ENCODE measurements around the gene MED12L.
"Not testable (repeated sequence)": the region's sequence is repeated elsewhere in the genome, so short reads cannot be mapped to it uniquely, and the experiment has no call there.

MED12L gene

GRCh38 chr3:151144016-151144415, 58.6 kb downstream of the MED12L start:
- no peak for DNase-seq (ENCODE audit: low read depth)

DNA sequence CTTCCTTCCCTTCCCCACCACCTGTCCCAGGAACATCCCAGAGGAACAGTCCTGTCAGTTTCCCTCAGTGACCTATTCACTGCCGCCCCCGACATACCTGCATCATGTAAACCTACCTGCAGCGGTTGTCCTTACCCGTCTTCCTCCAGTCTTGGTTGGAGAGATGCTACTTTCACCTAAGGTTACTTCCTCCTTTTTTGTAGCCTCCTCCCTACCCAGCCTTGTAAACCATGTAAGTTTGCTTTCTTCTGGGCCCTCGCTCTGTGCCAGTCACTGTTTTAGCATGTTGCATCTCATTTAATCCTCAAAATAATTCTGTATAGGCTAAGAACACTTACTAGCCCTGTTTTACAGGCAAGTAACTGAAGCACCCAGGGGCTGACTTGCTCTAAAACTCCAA, 59.3 kb downstream of the MED12L start:
- no peak for DNase-seq (ENCODE audit: low read depth)

GRCh38 chr3:151145713-151146070, 60.2 kb downstream of the MED12L start:
- DNase-seq (ENCODE audit: low read depth): no peak

GRCh38 chr3:151146071-151146730, 60.7 kb downstream of the MED12L start:
- no peak for DNase-seq (ENCODE audit: low read depth)

GRCh38 chr3:151146731-151147091, 61.2 kb downstream of the MED12L start:
- no peak for DNase-seq (ENCODE audit: low read depth)

- no peak for DNase-seq (ENCODE audit: low read depth)
Observed at GRCh38 chr3:151147299-151147698, 61.8 kb downstream of the MED12L start.

DNA sequence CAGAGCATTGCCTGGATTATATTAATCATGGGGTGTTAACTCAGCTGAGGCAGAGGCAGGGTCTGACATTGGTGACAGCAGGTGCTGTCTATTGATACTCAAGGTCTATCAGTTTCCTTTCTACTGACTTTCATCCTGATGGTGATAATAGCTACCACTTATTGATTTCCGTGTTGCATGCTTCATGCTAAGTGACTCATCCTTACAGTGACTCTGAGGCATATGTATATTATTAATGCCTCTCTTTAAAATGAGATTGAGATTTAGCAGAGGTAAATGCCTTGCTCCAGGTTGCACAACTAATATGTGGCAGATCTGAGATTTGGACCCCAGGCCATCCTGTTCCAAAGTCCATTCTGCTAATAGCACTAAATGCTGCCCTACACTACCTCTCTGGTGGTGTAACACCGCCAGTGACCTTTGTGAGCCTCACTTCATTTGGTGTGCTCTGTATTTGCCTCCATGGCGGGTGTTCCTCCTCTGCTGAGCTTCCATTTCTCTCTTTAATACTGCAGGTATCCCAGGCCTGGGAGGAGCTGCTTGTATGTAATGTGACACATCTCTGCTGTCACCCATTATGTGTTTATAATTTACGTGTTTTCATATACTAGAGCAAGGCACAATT, 67.1 kb downstream of the MED12L start:
- no peak for DNase-seq (ENCODE audit: low read depth)

- no peak for DNase-seq (ENCODE audit: low read depth)
Observed at GRCh38 chr3:151154566-151154965, 69.1 kb downstream of the MED12L start.

GRCh38 chr3:151155409-151156128, 70.1 kb downstream of the MED12L start:
- no peak for DNase-seq (ENCODE audit: low read depth)

- no peak for DNase-seq (ENCODE audit: low read depth)
Observed at GRCh38 chr3:151156618-151157216, 71.3 kb downstream of the MED12L start.

GRCh38 chr3:151159806-151160205, 74.3 kb downstream of the MED12L start:
- DNase-seq (ENCODE audit: low read depth): no peak

DNA sequence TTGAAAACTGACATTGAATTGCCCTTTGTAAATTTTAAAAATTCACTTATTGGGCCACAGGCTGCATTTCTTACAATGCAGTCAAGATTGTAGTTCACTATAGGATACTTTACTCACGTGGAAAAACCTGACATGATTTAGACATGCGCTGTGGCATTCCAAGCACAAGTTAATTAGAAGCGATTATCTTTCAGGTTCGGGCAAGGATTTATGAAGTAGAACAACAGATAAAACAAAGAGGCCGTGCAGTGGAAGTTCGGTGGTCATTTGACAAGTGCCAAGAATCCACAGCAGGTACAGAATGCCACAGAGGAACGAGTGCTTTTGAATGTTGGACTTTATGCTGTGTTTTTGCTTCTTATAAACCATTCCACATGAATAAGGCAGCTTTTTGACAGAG, 79.8 kb downstream of the MED12L start:
- DNase-seq (ENCODE audit: low read depth): no peak

DNA sequence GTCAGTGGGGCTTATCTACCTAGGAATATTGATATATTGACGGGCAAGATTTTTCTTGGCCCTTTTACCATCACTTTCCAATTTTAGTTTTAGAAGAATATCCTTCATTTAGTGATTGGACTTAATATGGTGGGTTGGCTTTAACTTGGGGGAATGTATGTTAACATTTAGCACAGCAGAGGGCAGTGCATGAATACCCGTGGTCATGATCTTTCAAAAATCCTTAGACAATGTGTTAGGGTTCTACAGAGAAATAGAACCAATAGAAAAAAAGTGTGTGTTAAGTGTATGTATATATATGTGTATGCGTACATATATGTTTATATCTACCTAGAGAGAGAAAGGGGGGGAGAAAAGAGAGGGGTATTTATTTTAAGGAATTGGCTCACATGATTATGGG, 80.7 kb downstream of the MED12L start:
- no peak for DNase-seq (ENCODE audit: low read depth)

GRCh38 chr3:151168269-151169094, 83.0 kb downstream of the MED12L start:
- peak; percentile 79 for DNase-seq (ENCODE audit: low read depth)

DNA sequence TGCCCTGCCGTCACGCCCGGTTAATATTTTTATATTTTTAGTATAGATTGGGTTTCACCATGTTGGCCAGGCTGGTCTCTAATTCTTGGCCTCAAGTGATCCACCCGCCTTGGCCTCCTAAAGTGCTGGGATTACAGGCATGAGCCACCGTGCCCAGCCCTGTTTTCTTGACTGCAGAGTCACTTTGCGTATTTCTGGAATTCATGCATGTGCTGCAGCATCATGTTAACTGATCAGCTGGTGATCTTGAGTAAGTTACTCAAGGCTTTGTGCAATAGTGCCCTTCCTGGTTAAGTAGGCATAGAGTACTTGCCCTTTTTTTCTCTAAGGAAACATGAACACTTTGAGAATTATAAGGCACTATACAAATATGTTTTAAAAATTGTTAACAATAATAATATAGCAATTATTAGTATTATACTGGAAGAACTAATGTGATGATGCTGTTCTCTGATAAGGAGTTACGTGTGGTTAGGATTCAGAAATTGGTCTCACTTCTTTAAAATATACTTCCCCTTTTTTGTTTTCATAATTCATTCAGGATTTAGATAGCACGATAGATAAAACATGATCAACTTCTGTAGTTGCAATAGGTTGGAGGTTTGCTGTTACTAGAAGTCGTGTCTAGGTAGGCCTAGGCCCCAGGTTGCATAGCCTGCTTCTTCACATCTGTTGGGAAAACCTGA, 83.9 kb downstream of the MED12L start:
- DNase-seq (ENCODE audit: low read depth): no peak

- DNase-seq (ENCODE audit: low read depth): not testable (repeated sequence)
Observed at GRCh38 chr3:151169948-151170679, 84.7 kb downstream of the MED12L start.

GRCh38 chr3:151171145-151171757, 85.8 kb downstream of the MED12L start:
- DNase-seq (ENCODE audit: low read depth): no peak

DNA sequence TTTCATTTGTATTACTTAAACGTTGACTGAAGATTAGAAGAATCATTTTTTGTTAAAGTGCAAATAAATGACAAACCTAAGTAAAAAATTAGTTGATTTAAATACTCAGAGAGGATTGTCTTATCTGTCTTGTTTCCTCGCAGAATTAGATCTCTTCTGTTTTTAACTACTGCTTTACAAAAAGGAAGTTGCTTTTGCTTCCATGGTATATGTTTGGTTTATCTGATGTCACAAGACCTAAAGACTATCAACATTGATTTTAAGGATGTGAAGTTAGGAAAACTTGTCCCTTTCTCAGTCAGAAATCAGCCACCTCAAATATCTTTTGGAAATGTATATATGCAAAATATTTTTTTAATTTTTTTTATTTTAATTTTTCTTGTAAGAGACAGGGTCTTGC, 88.9 kb downstream of the MED12L start:
- DNase-seq (ENCODE audit: low read depth): no peak

- no peak for DNase-seq (ENCODE audit: low read depth)
Observed at GRCh38 chr3:151175952-151176351, 90.5 kb downstream of the MED12L start.

GRCh38 chr3:151178208-151178845, 92.9 kb downstream of the MED12L start:
- no peak for DNase-seq (ENCODE audit: low read depth)

All from stimulated activated CD8-positive, alpha-beta memory T cell treated with anti-CD3 and anti-CD28 coated beads, Interleukin-12 subunit alpha, Interleukin-12 subunit beta, amount 100 ng/mL, for 1 hour (primary cell).